OCI-LY1 (cell line): ENCODE measurements around the gene IRF1.

ENCODE experiments used
- EZH2 ChIP-seq: fragments of 200-600 bp; sonication (generic), shearing (Covaris generic); IDR thresholded peaks from 2 replicates; pipeline ENCODE4 v1.8.0; 2017; ENCODE audit warnings: borderline replicate concordance, mixed run types, mild to moderate bottlenecking, antibody characterized with exemption, low read length, moderate library complexity, mixed read lengths
- TF ChIP-seq, protein P1 (sequence below): fragments of 200-600 bp; sonication (generic), shearing (Covaris generic); IDR thresholded peaks from 2 replicates; pipeline ENCODE4 v1.5.1; 2017; ENCODE audit warnings: mild to moderate bottlenecking, antibody characterized with exemption, low read length, moderate library complexity, mixed read lengths

DNA sequence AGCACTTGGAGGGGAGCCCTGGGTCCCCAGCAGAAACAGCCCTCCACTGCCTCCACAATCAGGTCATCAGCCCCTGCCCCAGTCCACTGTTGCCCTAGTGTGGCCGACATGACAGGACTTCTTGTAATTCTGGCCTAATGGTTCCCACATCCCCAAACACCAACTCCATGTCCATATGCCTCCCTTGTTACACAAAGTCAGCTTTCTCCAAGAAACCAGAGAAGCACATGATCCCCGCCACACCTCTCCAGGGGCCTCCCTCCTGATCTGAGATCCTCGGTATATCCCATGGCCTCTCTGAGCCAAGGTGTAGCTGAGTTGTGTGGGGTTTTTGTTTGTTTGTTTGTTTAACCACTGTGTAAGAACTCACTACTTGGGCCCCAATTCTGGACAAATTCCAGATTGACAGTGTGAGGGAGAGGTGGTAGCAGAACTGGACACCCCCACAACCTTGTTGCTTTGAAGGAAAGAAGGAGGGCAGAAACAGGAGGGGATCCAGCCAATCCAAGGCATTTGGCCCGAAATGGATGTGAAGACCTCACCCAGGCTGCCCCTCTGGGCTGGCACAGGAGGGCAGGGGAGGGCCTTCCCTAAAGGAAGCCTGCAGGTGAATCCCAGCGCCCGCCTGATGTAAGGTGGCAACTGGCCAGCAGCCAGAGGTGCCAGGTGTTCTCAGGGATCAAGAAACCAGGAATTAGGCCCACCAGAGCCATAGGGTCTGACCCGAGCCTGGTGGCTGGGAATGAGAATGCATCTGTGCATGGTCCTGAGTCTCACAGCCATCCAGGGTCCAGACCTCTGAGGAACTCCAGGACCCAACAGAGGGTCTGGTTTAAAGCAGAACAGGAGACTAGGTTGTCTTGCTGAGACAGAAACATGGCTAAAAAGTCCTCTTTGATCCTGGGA, 13.4 kb downstream of the IRF1 start:
- TF ChIP-seq, protein P1, sequence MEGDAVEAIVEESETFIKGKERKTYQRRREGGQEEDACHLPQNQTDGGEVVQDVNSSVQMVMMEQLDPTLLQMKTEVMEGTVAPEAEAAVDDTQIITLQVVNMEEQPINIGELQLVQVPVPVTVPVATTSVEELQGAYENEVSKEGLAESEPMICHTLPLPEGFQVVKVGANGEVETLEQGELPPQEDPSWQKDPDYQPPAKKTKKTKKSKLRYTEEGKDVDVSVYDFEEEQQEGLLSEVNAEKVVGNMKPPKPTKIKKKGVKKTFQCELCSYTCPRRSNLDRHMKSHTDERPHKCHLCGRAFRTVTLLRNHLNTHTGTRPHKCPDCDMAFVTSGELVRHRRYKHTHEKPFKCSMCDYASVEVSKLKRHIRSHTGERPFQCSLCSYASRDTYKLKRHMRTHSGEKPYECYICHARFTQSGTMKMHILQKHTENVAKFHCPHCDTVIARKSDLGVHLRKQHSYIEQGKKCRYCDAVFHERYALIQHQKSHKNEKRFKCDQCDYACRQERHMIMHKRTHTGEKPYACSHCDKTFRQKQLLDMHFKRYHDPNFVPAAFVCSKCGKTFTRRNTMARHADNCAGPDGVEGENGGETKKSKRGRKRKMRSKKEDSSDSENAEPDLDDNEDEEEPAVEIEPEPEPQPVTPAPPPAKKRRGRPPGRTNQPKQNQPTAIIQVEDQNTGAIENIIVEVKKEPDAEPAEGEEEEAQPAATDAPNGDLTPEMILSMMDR = no peak
- TF ChIP-seq EZH2 = no peak
